SK-N-MC (cell line): ENCODE data around the gene SH3RF3.
"Not testable (repeated sequence)": the region's sequence is repeated elsewhere in the genome, so short reads cannot be mapped to it uniquely, and the experiment has no call there.

Experiments used
- DNase-seq: peaks from one replicate; pipeline ENCODE4 v3.0.0-alpha.2; 2011; ENCODE audit warnings: low read depth, low spot score
- H3K27ac ChIP-seq: fragments of 200-600 bp; sonication (generic); 2 replicates; pipeline ENCODE4 v1.5.1; 2016; ENCODE audit warnings: mixed run types
- H3K36me3 ChIP-seq: fragments of 200-600 bp; sonication (generic); 2 replicates; pipeline ENCODE4 v1.6.1; 2017; ENCODE audit warnings: antibody characterized with exemption, low read length, mixed read lengths; ENCODE audit not compliant: insufficient read depth
- H3K4me3 ChIP-seq: fragments of 200-600 bp; sonication (generic); 2 replicates; pipeline ENCODE4 v1.5.1; 2016
- H3K9ac ChIP-seq: fragments of 200-600 bp; sonication (generic); 2 replicates; pipeline ENCODE4 v1.8.0; 2017; ENCODE audit warnings: mixed run types, mixed read lengths; ENCODE audit not compliant: insufficient read length
- H3K9me3 ChIP-seq: fragments of 200-600 bp; sonication (generic); 2 replicates; pipeline ENCODE4 v1.6.1; 2017; ENCODE audit warnings: low read depth, mild to moderate bottlenecking, antibody characterized with exemption, low read length, moderate library complexity, mixed read lengths
- EZH2 ChIP-seq: fragments of 200-600 bp; sonication (generic); IDR thresholded peaks from one replicate; pipeline ENCODE4 v1.6.1; 2017; ENCODE audit warnings: antibody characterized with exemption
- FOXP2 ChIP-seq: optimal IDR thresholded peaks from 2 replicates; pipeline ENCODE3; 2011; ENCODE audit warnings: mild to moderate bottlenecking, moderate library complexity; ENCODE audit not compliant: insufficient read depth; ENCODE audit errors: extremely low read length, control extremely low read depth
- POLR2AphosphoS5 ChIP-seq: IDR thresholded peaks from 2 replicates; pipeline ENCODE4 v1.6.1; 2012; ENCODE audit warnings: mild to moderate bottlenecking, low read depth, low read length, borderline replicate concordance

SH3RF3 gene

DNA sequence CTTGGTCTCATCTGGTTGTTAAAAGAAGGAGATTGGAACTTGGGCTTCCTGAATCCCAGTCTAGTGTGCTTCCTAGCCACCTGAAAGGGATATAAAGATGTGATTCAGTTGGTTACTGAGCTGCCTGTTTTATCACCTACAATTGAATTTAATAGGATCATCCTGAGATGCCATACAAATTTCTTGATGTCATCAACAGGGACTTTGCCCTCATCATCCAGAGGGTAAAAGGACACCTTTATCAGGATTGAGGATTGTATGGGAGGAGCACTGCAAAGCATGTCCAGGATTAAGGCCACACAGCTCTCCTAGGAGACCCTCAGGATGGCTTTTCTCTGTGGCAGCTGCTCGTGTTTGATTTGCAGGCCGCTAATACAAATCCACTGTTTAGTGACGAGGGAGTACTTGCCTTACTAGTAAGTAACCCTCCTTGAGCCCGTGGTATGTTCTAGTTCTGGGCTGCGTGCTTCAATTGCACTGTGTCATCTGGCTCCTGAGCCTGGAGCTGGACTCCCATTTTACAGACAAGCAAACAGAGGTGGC is 28.6 kb downstream of the SH3RF3 start:
- no peak overlapping the region for H3K4me3 ChIP-seq
- H3K9me3 ChIP-seq = no peaks in the 10 kb centered on the region
- DNase-seq = no peak
- no peaks in the 10 kb centered on the region for H3K36me3 ChIP-seq
- TF ChIP-seq POLR2AphosphoS5 (no peak), FOXP2 (no peak), EZH2 (no peak)
- H3K27ac ChIP-seq = no peak overlapping the region
- no peak overlapping the region for H3K9ac ChIP-seq

DNA sequence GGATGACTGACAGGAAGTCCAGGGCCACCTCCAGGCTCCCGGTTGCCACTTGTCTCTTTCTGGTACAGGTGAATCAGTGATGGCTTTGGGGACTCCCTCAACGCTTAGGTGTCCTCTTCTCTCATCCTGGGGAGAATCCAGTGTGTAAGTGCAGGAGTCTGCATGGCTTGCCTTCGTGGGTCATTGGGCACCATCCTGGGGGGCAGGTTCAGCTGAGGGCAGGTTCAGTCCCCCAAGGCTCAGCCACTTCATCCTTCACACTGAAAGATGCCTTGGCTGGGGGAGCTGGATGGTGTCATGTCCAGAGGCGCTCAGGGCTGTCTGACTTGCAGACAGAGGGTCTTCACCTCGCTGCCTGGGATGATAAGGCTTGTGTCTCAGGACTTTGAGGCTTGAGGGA is 29.2 kb downstream of the SH3RF3 start:
- DNase-seq = no peak
- H3K27ac ChIP-seq = no peak overlapping the region

DNA sequence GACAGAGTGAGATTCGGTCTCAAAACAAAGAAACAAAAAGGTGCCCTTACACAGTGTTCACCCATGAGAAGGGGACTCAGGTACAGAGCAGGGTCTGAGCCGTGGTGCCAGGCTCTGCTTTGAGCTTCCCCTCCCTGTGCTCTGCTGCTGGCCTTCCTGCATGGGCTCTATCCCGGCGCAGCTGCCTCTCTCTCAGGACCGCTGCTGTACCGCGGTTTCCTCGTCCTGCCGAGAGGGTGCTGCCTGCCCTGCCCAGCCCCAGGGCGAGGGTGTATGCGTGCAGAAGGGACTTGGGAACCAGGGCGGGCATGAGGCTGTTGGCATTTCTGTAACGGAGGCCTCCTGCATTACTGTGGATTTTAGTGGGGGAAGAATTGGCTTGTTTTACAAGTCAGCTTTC is 30.1 kb downstream of the SH3RF3 start:
- Histone ChIP-seq H3K9me3 (no peaks in the 10 kb centered on the region), H3K36me3 (no peaks in the 10 kb centered on the region), H3K4me3 (no peak overlapping the region), H3K9ac (no peak overlapping the region), H3K27ac (no peak overlapping the region)
- DNase-seq = no peak
- TF ChIP-seq EZH2 (no peak), FOXP2 (no peak), POLR2AphosphoS5 (no peak)

More for the DNA sequence above, 29.2 kb downstream of the SH3RF3 start:
- Histone ChIP-seq H3K36me3 (no peaks in the 10 kb centered on the region), H3K4me3 (no peak overlapping the region), H3K9ac (no peak overlapping the region), H3K9me3 (no peaks in the 10 kb centered on the region)
- no peak for TF ChIP-seq FOXP2
- TF ChIP-seq POLR2AphosphoS5 = no peak
- TF ChIP-seq EZH2 = no peak

GRCh38 chr2:109160714-109161440 is 31.9 kb downstream of the SH3RF3 start:
- Histone ChIP-seq H3K9ac (no peak overlapping the region), H3K4me3 (no peak overlapping the region), H3K9me3 (no peaks in the 10 kb centered on the region), H3K36me3 (no peaks in the 10 kb centered on the region), H3K27ac (no peak overlapping the region)
- DNase-seq = no peak
- TF ChIP-seq EZH2 (no peak), POLR2AphosphoS5 (no peak), FOXP2 (no peak)

GRCh38 chr2:109162367-109162766 is 33.4 kb downstream of the SH3RF3 start:
- DNase-seq, H3K36me3 ChIP-seq, H3K27ac ChIP-seq, H3K9me3 ChIP-seq, H3K4me3 ChIP-seq, H3K9ac ChIP-seq: not testable (repeated sequence)

- Histone ChIP-seq H3K4me3 (no peak overlapping the region), H3K9me3 (no peaks in the 10 kb centered on the region), H3K9ac (no peak overlapping the region), H3K27ac (no peak overlapping the region), H3K36me3 (no peaks in the 10 kb centered on the region)
- DNase-seq = no peak
- no peak for TF ChIP-seq EZH2
- TF ChIP-seq POLR2AphosphoS5 = no peak
- no peak for TF ChIP-seq FOXP2
Observed at GRCh38 chr2:109162999-109163398, 34.0 kb downstream of the SH3RF3 start.

GRCh38 chr2:109164311-109164710 is 35.3 kb downstream of the SH3RF3 start:
- no peaks in the 10 kb centered on the region for H3K9me3 ChIP-seq
- H3K9ac ChIP-seq = no peak overlapping the region
- H3K36me3 ChIP-seq = no peaks in the 10 kb centered on the region
- TF ChIP-seq POLR2AphosphoS5 (no peak), FOXP2 (no peak), EZH2 (no peak)
- H3K27ac ChIP-seq = no peak overlapping the region
- no peak for DNase-seq
- no peak overlapping the region for H3K4me3 ChIP-seq

- no peaks in the 10 kb centered on the region for H3K9me3 ChIP-seq
- no peak overlapping the region for H3K9ac ChIP-seq
- no peak for DNase-seq
- H3K4me3 ChIP-seq = no peak overlapping the region
- no peaks in the 10 kb centered on the region for H3K36me3 ChIP-seq
- TF ChIP-seq POLR2AphosphoS5 = no peak
- TF ChIP-seq FOXP2 = no peak
- TF ChIP-seq EZH2 = no peak
- no peak overlapping the region for H3K27ac ChIP-seq
Observed at GRCh38 chr2:109164739-109165221, 35.8 kb downstream of the SH3RF3 start.

- DNase-seq = no peak
- TF ChIP-seq POLR2AphosphoS5 (no peak), EZH2 (no peak), FOXP2 (no peak)
- H3K9me3 ChIP-seq = no peaks in the 10 kb centered on the region
- no peaks in the 10 kb centered on the region for H3K36me3 ChIP-seq
- no peak overlapping the region for H3K9ac ChIP-seq
- H3K27ac ChIP-seq = no peak overlapping the region
- H3K4me3 ChIP-seq = no peak overlapping the region
Observed at GRCh38 chr2:109166811-109167210, 37.8 kb downstream of the SH3RF3 start.
